Skin epidermis (tissue), 12 donors: ENCODE measurements around the gene NRSN2.
"Not testable (repeated sequence)": the region's sequence is repeated elsewhere in the genome, so short reads cannot be mapped to it uniquely, and the experiment has no call there.

Experiments used
- H3K27ac ChIP-seq, 21 experiments: fragments of 200-600 bp; sonication (generic) in 11 of 21; one replicate each; pipeline ENCODE4 v1.5.0; 2020; ENCODE audit warnings: mild to moderate bottlenecking in 3 of 21, inconsistent platforms in 2 of 21, moderate library complexity in 2 of 21
- H3K4me3 ChIP-seq, 7 experiments: fragments of 200-600 bp; sonication (generic) in 2 of 7; one replicate each; pipeline ENCODE4 v1.5.0; 2020; ENCODE audit warnings: inconsistent platforms in 2 of 7, mild to moderate bottlenecking in 2 of 7, moderate library complexity in 1 of 7

Gene NRSN2

GRCh38 chr20:387520-387919 lies 40.6 kb downstream of the NRSN2 start:
- Histone ChIP-seq H3K4me3 (no peak overlapping the region), H3K27ac (no peak overlapping the region)

GRCh38 chr20:388034-388994 lies 41.4 kb downstream of the NRSN2 start:
- H3K4me3 ChIP-seq, result no peak overlapping the region
- no peak overlapping the region for H3K27ac ChIP-seq

- H3K27ac ChIP-seq, result no peak overlapping the region
These were observed 42.3 kb downstream of the NRSN2 start for GRCh38 chr20:389220-389619.

GRCh38 chr20:391041-391711 lies 44.3 kb downstream of the NRSN2 start:
- no peak overlapping the region for H3K27ac ChIP-seq
- H3K4me3 ChIP-seq, result no peak overlapping the region

More at GRCh38 chr20:389220-389619, 42.3 kb downstream of the NRSN2 start:
- no peak overlapping the region for H3K4me3 ChIP-seq

GRCh38 chr20:393296-393695 lies 46.4 kb downstream of the NRSN2 start:
- not testable (repeated sequence) for H3K4me3 ChIP-seq

GRCh38 chr20:396252-396618 lies 49.3 kb downstream of the NRSN2 start:
- no peak overlapping the region for H3K27ac ChIP-seq
- no peak overlapping the region for H3K4me3 ChIP-seq

More at GRCh38 chr20:393296-393695, 46.4 kb downstream of the NRSN2 start:
- not testable (repeated sequence) for H3K27ac ChIP-seq

- Histone ChIP-seq H3K4me3 (no peak overlapping the region), H3K27ac (no peak overlapping the region)
These were observed 49.9 kb downstream of the NRSN2 start for GRCh38 chr20:396619-397431.

- Histone ChIP-seq H3K4me3 (no peak overlapping the region), H3K27ac (no peak overlapping the region)
These were observed 50.7 kb downstream of the NRSN2 start for GRCh38 chr20:397432-398237.

- no peak overlapping the region for H3K27ac ChIP-seq
These were observed 52.3 kb downstream of the NRSN2 start for GRCh38 chr20:399182-399707.

GRCh38 chr20:400128-400453 lies 53.2 kb downstream of the NRSN2 start:
- Histone ChIP-seq H3K4me3 (no peak overlapping the region), H3K27ac (no peak overlapping the region)

More at GRCh38 chr20:399182-399707, 52.3 kb downstream of the NRSN2 start:
- no peak overlapping the region for H3K4me3 ChIP-seq

- Histone ChIP-seq H3K27ac (no peak overlapping the region), H3K4me3 (no peak overlapping the region)
These were observed 53.8 kb downstream of the NRSN2 start for GRCh38 chr20:400454-401275.

GRCh38 chr20:401682-402495 lies 55.0 kb downstream of the NRSN2 start:
- no peak overlapping the region for H3K4me3 ChIP-seq
- H3K27ac ChIP-seq, result no peak overlapping the region

GRCh38 chr20:402496-402885 lies 55.6 kb downstream of the NRSN2 start:
- H3K4me3 ChIP-seq, result no peak overlapping the region
- no peak overlapping the region for H3K27ac ChIP-seq

- Histone ChIP-seq H3K27ac (no peak overlapping the region), H3K4me3 (no peak overlapping the region)
These were observed 56.1 kb downstream of the NRSN2 start for GRCh38 chr20:402898-403581.

- H3K4me3 ChIP-seq, result no peak overlapping the region
- no peak overlapping the region for H3K27ac ChIP-seq
These were observed 56.7 kb downstream of the NRSN2 start for GRCh38 chr20:403582-403957.

- Histone ChIP-seq H3K4me3 (no peak overlapping the region), H3K27ac (no peak overlapping the region)
These were observed 57.2 kb downstream of the NRSN2 start for GRCh38 chr20:404088-404487.
